ENCODE measurements around the gene APOBEC3G.
"Not testable (repeated sequence)": the region's sequence is repeated elsewhere in the genome, so short reads cannot be mapped to it uniquely, and the experiment has no call there.

GRCh38 chr22:39061290-39061689 lies 15.8 kb upstream of the APOBEC3G start:
- TF ChIP-seq CTCF (IDR thresholded peaks at IDR 0.05); POLR2A (IDR thresholded peaks at IDR 0.05; ENCODE audit: low read depth); POLR2AphosphoS5 (IDR thresholded peaks at IDR 0.05): not testable (repeated sequence)

Data from esophagus muscularis mucosa (tissue), 3 donors.